CD4-positive, alpha-beta T cell treated with Interleukin-4 for 1 hour (primary cell): ENCODE data around the gene NR6A1.

Experiments used
- DNase-seq, 2 donors: peaks; one replicate each; pipeline ENCODE4 v3.0.0-alpha.2; 2020 to 2022

Gene NR6A1

DNA sequence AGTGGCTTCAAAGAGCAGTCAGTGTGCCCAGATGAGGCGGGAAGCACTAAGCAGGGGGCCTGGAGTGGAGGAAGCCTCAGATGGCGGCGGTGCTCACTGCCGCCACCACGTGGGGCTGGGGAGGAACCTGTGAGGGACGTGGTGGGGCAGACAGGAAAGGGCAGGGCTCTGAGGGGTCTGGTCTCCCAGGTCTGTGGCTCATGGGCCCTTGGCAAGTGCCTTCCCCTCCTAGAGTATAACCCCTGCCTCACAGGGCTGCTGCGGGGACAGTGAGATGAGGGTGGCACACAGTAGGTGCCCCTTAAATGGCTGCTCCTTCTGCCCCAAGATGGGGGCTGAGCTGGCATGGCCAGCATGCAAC, 290.5 kb downstream of the NR6A1 start:
- no peak for DNase-seq

DNA sequence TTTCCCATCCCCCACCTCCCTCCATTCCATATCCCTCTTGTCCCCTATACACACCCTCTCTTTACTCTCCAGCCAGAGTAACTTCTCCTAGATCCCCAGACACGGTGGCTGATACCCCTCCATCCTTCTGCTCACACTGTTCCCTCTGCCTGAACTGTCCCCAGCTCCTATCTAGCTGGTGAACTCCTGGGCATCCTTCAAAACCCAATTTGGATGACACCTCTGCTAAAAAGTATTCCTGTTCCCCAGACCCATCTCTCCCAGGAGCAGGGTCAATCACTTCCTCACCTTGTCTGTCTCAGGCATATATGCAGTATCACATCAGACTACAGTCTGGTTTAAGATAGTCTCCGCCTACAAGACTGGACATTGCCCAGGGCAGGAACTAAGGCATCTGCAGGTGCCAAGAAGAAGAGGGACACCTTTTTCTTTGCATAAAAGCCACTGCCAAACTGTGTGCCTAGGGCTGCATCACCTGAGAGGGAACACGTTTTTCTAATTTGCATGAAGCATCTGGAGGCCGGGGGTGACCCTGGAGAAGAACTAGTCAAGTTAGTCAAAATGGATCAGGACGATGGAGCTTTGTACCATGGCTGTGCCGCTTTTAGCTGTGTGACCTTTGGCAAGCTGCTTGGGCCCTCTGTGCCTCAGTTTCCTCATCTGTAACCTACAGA, 291.0 kb downstream of the NR6A1 start:
- no peak for DNase-seq

DNA sequence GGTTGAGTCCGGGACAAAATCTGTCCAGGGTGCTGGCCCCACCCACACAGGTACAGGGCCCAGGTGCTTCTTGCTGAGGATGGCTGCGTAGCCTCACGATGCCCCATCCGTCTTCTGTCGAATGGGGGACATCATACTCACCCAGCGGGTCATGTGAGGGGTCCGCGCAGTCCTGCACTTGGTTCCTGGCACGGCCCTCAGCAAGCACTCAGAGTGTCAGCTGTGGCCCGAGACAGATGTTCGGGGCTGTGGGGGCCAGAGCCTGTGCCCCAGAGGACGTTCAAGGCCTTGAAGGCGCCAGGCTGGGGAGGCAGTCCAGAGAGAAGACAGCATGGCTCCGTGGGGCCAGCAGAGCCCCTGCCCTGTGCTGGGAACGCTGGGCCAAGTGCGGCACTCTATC, 291.7 kb downstream of the NR6A1 start:
- no peak for DNase-seq

- no peak for DNase-seq
Observed at GRCh38 chr9:124478354-124478753, 292.8 kb downstream of the NR6A1 start.

GRCh38 chr9:124477648-124478285, 293.3 kb downstream of the NR6A1 start:
- DNase-seq: no peak

DNA sequence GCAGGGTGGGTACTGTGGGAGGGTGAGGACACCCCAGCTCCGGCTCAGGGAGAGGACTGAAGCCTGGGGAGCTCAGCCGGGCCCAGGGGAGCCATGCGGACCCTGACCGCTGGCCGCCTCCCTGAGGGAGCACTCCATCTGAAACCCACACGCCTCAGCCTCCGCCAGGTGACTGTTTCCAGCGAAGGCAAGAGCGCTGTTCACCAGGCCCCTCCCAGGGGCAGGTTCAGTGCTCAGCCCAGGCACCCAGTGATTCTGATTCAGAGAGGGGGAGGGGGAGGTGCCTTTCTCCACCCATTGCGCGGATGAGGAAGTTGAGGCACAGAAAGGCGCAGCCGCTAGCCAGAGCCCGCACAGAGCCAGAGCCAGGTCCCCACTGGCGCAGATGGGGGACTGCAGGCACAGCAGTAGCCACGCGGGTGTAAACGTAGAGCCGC, 293.9 kb downstream of the NR6A1 start:
- no peak for DNase-seq

- no peak for DNase-seq
Observed at GRCh38 chr9:124475868-124476690, 295.0 kb downstream of the NR6A1 start.

GRCh38 chr9:124475158-124475867, 295.8 kb downstream of the NR6A1 start:
- DNase-seq: no peak

DNA sequence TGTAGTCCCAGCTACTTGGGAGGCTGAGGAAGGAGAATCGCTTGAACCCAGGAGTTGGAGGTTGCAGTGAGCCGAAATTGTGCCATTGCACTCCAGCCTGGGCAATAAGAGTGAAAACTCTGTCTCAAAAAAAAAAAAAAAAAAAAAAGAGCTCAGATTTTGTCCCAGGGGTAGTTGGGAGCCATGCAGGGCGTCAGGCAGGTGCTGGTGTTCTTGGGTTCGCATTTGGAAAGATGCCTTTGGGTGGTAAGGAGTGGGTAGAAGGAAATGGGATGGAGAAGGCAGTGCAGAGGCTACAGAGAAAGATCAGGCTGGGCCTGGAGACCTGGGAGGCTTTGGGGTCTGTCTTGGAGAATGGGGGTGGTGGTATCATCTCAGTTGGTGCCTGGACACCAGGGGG, 297.0 kb downstream of the NR6A1 start:
- no peak for DNase-seq

GRCh38 chr9:124473310-124473709, 297.8 kb downstream of the NR6A1 start:
- DNase-seq: no peak

GRCh38 chr9:124472770-124473169, 298.3 kb downstream of the NR6A1 start:
- no peak for DNase-seq

GRCh38 chr9:124471761-124472160, 299.4 kb downstream of the NR6A1 start:
- DNase-seq: no peak

- no peak for DNase-seq
Observed at GRCh38 chr9:124470726-124471125, 300.4 kb downstream of the NR6A1 start.

GRCh38 chr9:124470306-124470705, 300.8 kb downstream of the NR6A1 start:
- DNase-seq: no peak

- no peak for DNase-seq
Observed at GRCh38 chr9:124469011-124469832, 301.9 kb downstream of the NR6A1 start.

DNA sequence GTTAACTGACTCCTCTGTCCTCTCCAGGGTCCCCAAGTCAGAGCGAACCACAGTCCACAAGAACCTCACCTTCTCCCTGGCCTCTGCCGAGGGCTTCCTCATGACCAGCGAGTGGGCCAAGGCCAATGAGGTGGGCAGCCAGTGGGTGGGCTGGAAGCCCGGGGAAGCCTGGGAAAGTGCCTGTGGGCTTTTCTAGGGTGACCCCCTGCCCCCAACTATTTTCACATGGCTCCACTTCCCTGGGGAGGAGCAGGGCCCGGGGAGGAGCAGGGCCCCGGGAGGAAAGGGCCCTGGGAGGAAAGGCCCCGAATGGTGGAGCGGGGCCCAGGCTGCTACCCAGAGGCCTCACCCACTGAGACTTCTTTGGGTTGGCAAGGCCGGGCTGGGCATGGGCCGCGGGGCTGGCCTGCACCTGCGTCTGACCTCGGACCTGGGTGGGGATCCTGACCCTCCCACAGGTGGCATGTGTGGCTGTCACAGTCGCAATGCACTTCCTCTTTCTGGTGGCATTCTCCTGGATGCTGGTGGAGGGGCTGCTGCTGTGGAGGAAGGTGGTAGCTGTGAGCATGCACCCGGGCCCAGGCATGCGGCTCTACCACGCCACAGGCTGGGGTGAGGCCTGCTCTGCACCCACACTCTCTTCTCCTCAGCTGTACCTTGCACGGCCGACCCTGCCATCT, 302.9 kb downstream of the NR6A1 start:
- no peak for DNase-seq

GRCh38 chr9:124467410-124468060, 303.6 kb downstream of the NR6A1 start:
- DNase-seq: no peak
